H1 (cell line): ENCODE measurements around the gene LIMS1. TPM values are rescaled to one million over a fixed set of nuclear protein-coding genes. Genes with fewer than 3 reads are reported as not detected.

ENCODE experiments used
- CTCF ChIA-PET: fragments of 300-600 bp; sonication (Branson Sonifier 250); formaldehyde crosslinking; loops from one replicate; lab custom pipeline; 2021; ENCODE audit not compliant: partially characterized antibody; lab: Charles Lee
- POLR2A ChIA-PET: fragments of 300-600 bp; sonication (Branson Sonifier 250); formaldehyde crosslinking; loops from one replicate; lab custom pipeline; 2021; ENCODE audit warnings: inconsistent platforms; ENCODE audit not compliant: partially characterized antibody; lab: Charles Lee
- DNase-seq, 2 experiments: peaks; one replicate each; pipeline versions ENCODE4 v3.0.0 to v3.0.0-alpha.2; 2010 to 2022; ENCODE audit warnings: low spot score in 2 of 2, low read depth in 1 of 2, mixed read lengths in 1 of 2
- FAIRE-seq: peaks from 2 replicates; lab custom pipeline; 2011; peaks lifted over from hg19 to GRCh38; lab: Jason Lieb, UNC
- H2AFZ ChIP-seq: 2 replicates; pipeline ENCODE4 v1.8.1; 2012; ENCODE audit warnings: low read length, inconsistent platforms
- H2AK5ac ChIP-seq: 2 replicates; pipeline ENCODE4 v1.6.1; 2013; ENCODE audit warnings: low read depth, low read length
- H2BK120ac ChIP-seq: replicated peaks from 2 replicates; pipeline ENCODE3; 2013; ENCODE audit warnings: low read depth, low read length, inconsistent platforms
- H2BK12ac ChIP-seq: 2 replicates; pipeline ENCODE4 v1.6.1; 2013; ENCODE audit warnings: low read depth, low read length
- H2BK15ac ChIP-seq: 2 replicates; pipeline ENCODE4 v1.6.1; 2013; ENCODE audit warnings: low read length
- H2BK20ac ChIP-seq: 2 replicates; pipeline ENCODE4 v1.6.1; 2013; ENCODE audit warnings: low read length
- H2BK5ac ChIP-seq: 2 replicates; pipeline ENCODE4 v1.6.1; 2013; ENCODE audit warnings: low read depth, low read length
- H3K14ac ChIP-seq: 2 replicates; pipeline ENCODE4 v1.6.1; 2013; ENCODE audit warnings: inconsistent platforms; ENCODE audit not compliant: insufficient read length
- H3K18ac ChIP-seq: 2 replicates; pipeline ENCODE4 v1.6.1; 2013; ENCODE audit warnings: low read length; ENCODE audit errors: extremely low read depth
- H3K23ac ChIP-seq: 2 replicates; pipeline ENCODE4 v1.6.1; 2013; ENCODE audit warnings: inconsistent platforms; ENCODE audit not compliant: insufficient read length
- H3K23me2 ChIP-seq: 2 replicates; pipeline ENCODE4 v1.6.1; 2013; ENCODE audit warnings: low read depth, low read length
- H3K27ac ChIP-seq: 2 replicates; pipeline ENCODE4 v1.6.1; 2011; ENCODE audit warnings: low read depth, low read length, inconsistent platforms
- H3K27me3 ChIP-seq, 4 experiments: replicated peaks in 1 of 4; 1 replicate in 1 of 4; 2 replicates in 3 of 4; pipeline versions ENCODE4 v1.6.1 to v1.8.1; 2011 to 2013; ENCODE audit warnings: low read length in 3 of 4, mild to moderate bottlenecking in 3 of 4, inconsistent platforms in 2 of 4, mixed read lengths in 2 of 4, moderate library complexity in 1 of 4; ENCODE audit not compliant: control insufficient read depth in 3 of 4, insufficient read depth in 3 of 4; ENCODE audit errors: extremely low read depth in 1 of 4
- H3K36me3 ChIP-seq, 4 experiments: 2 replicates each; pipeline versions ENCODE4 v1.6.1 to v1.8.1; 2011 to 2013; ENCODE audit warnings: mild to moderate bottlenecking in 4 of 4, low read length in 3 of 4, moderate library complexity in 2 of 4, control low read depth in 1 of 4, inconsistent platforms in 1 of 4; ENCODE audit not compliant: insufficient read depth in 4 of 4, control insufficient read depth in 2 of 4
- H3K4ac ChIP-seq: replicated peaks from 2 replicates; pipeline ENCODE3; 2013; ENCODE audit warnings: low read length, low read depth, mixed read lengths, inconsistent platforms; ENCODE audit not compliant: insufficient read length
- H3K4me1 ChIP-seq, 4 experiments: replicated peaks in 1 of 4; 1 replicate in 1 of 4; 2 replicates in 3 of 4; pipeline versions ENCODE4 v1.6.1 to v1.8.1; 2011 to 2013; ENCODE audit warnings: low read length in 3 of 4, inconsistent platforms in 2 of 4, mixed read lengths in 1 of 4; ENCODE audit not compliant: insufficient read depth in 4 of 4, control insufficient read depth in 3 of 4
- H3K4me2 ChIP-seq, 2 experiments: 2 replicates each; pipeline versions ENCODE4 v1.6.1 to v1.8.1; 2011 to 2013; ENCODE audit warnings: low read depth in 2 of 2, low read length in 2 of 2, control low read depth in 1 of 2, inconsistent platforms in 1 of 2, mild to moderate bottlenecking in 1 of 2; ENCODE audit not compliant: insufficient read depth in 1 of 2
- H3K4me3 ChIP-seq, 4 experiments: fragments of 200-600, 300-600 bp in 1 of 4; sonication (generic), shearing (Covaris generic), sonication (Bioruptor Twin) in 1 of 4; 2 replicates each; pipeline versions ENCODE4 v1.5.1 to v1.8.1; 2011 to 2016; ENCODE audit warnings: low read length in 4 of 4, low read depth in 3 of 4, control low read depth in 2 of 4, inconsistent platforms in 2 of 4, mild to moderate bottlenecking in 2 of 4, mixed read lengths in 1 of 4, moderate library complexity in 1 of 4; ENCODE audit not compliant: insufficient read depth in 2 of 4; ENCODE audit errors: extremely low read depth in 1 of 4
- H3K56ac ChIP-seq: replicated peaks from 2 replicates; pipeline ENCODE3; 2013; ENCODE audit warnings: low read depth, mild to moderate bottlenecking, mixed read lengths, low read length, inconsistent platforms; ENCODE audit not compliant: insufficient read length
- H3K79me1 ChIP-seq: 2 replicates; pipeline ENCODE4 v1.6.1; 2013; ENCODE audit warnings: low read depth, low read length, control low read depth
- H3K79me2 ChIP-seq, 2 experiments: 2 replicates each; pipeline versions ENCODE4 v1.6.1 to v1.8.1; 2012 to 2013; ENCODE audit warnings: low read length in 2 of 2, mild to moderate bottlenecking in 2 of 2, inconsistent platforms in 1 of 2; ENCODE audit not compliant: insufficient read depth in 2 of 2, control insufficient read depth in 1 of 2
- H3K9ac ChIP-seq, 4 experiments: replicated peaks in 1 of 4; 1 replicate in 1 of 4; 2 replicates in 3 of 4; pipeline versions ENCODE4 v1.6.1 to v1.8.1; 2011 to 2013; ENCODE audit warnings: low read depth in 3 of 4, low read length in 3 of 4, control low read depth in 2 of 4, mild to moderate bottlenecking in 2 of 4, moderate library complexity in 2 of 4, inconsistent platforms in 1 of 4; ENCODE audit errors: extremely low read depth in 1 of 4
- H3K9me3 ChIP-seq, 2 experiments: 2 replicates each; pipeline versions ENCODE4 v1.6.1 to v1.8.1; 2012 to 2013; ENCODE audit warnings: mild to moderate bottlenecking in 2 of 2, moderate library complexity in 2 of 2, control low read depth in 1 of 2, inconsistent platforms in 1 of 2, low read depth in 1 of 2, low read length in 1 of 2, mixed read lengths in 1 of 2; ENCODE audit not compliant: insufficient read depth in 2 of 2
- H4K20me1 ChIP-seq, 2 experiments: replicated peaks in 1 of 2; 2 replicates each; pipeline versions ENCODE3 to v1.8.1; 2011 to 2013; ENCODE audit warnings: inconsistent platforms in 2 of 2, low read length in 2 of 2, mild to moderate bottlenecking in 1 of 2; ENCODE audit not compliant: insufficient read depth in 2 of 2, control insufficient read depth in 1 of 2
- H4K5ac ChIP-seq: 2 replicates; pipeline ENCODE4 v1.6.1; 2013; ENCODE audit warnings: low read length, low read depth, mixed read lengths, inconsistent platforms; ENCODE audit not compliant: insufficient read length
- H4K8ac ChIP-seq: 2 replicates; pipeline ENCODE4 v1.8.0; 2013; ENCODE audit warnings: mild to moderate bottlenecking, moderate library complexity, low read length, inconsistent platforms; ENCODE audit not compliant: insufficient read depth; ENCODE audit errors: extremely low read depth
- H4K91ac ChIP-seq: replicated peaks from 2 replicates; pipeline ENCODE3; 2013; ENCODE audit warnings: low read length, mixed read lengths, inconsistent platforms; ENCODE audit not compliant: insufficient read length
- CTBP2 ChIP-seq: IDR thresholded peaks from 2 replicates; pipeline ENCODE4 v1.7.0; 2011; ENCODE audit warnings: borderline replicate concordance, mild to moderate bottlenecking, moderate library complexity, mixed read lengths, low read length; ENCODE audit not compliant: insufficient read depth, insufficient read length
- HDAC2 ChIP-seq, 2 experiments: fragments of 300-600 bp in 1 of 2; sonication (generic) in 1 of 2; IDR thresholded peaks; 2 replicates each; pipeline ENCODE4 v1.6.1; 2011 to 2012; ENCODE audit warnings: low read depth in 2 of 2, low read length in 2 of 2, mild to moderate bottlenecking in 2 of 2, moderate library complexity in 2 of 2, borderline replicate concordance in 1 of 2, inconsistent platforms in 1 of 2
- HDAC6 ChIP-seq: IDR thresholded peaks from one replicate; pipeline ENCODE4 v1.7.1; 2012; ENCODE audit warnings: low read depth, mild to moderate bottlenecking, inconsistent platforms, low read length, moderate library complexity
- KDM1A ChIP-seq: fragments of 200-600, 300-600 bp; sonication (generic); IDR thresholded peaks from 2 replicates; pipeline ENCODE4 v1.7.1; 2016; ENCODE audit warnings: mild to moderate bottlenecking, low read length, borderline replicate concordance
- PHF8 ChIP-seq: fragments of 200-600 bp; sonication (generic); conservative IDR thresholded peaks from 2 replicates; pipeline ENCODE4 v1.7.1; 2012; ENCODE audit warnings: low read depth, mild to moderate bottlenecking, inconsistent platforms, low read length, moderate library complexity
- RXRA ChIP-seq: IDR thresholded peaks from 2 replicates; pipeline ENCODE4 v1.6.1; 2011; ENCODE audit warnings: low read depth, mild to moderate bottlenecking, low read length, moderate library complexity; ENCODE audit not compliant: insufficient read depth
- SIN3A ChIP-seq, 2 experiments: IDR thresholded peaks in 1 of 2; conservative IDR thresholded peaks in 1 of 2; 2 replicates each; pipeline ENCODE4 v1.6.1; 2011 to 2012; ENCODE audit warnings: low read length in 2 of 2, improper control_type of control experiment in 1 of 2, low read depth in 1 of 2, mild to moderate bottlenecking in 1 of 2
- WGBS, 2 experiments: shearing (Covaris generic) in 1 of 2; methylation state at CpG; one replicate each; pipeline versions ENCODE4 v1.1.6 to v1.1.7; 2013 to 2015; ENCODE audit warnings: low lambda C conversion rate in 2 of 2, mixed read lengths in 2 of 2, inconsistent platforms in 1 of 2, low coverage in 1 of 2, missing lambda C conversion rate in 1 of 2; ENCODE audit not compliant: insufficient replicate concordance in 2 of 2, insufficient coverage in 1 of 2, insufficient read length in 1 of 2; ENCODE audit errors: extremely low coverage in 1 of 2, missing lambda C conversion rate in 1 of 2; 5-methylcytosine and 5-hydroxymethylcytosine counted together
- polyA plus RNA-seq, 7 experiments: library from polyadenylated mRNA; depleted of rRNA in 3 of 7; stranded (reverse) in 5 of 7; unstranded in 2 of 7; fragments of >200 nt in 5 of 7; fragments of 200-250 nt in 2 of 7; gene quantifications; 1 replicate in 5 of 7; 2 replicates in 1 of 7; 4 replicates in 1 of 7; pipeline versions ENCODE4 v1.2.1 to v1.2.3, GENCODE V29; 2011 to 2013; ENCODE audit warnings: missing spikeins in 2 of 7, mixed read lengths in 2 of 7
- total RNA-seq: library from RNA; stranded (reverse); fragmentation: NEBNext Ultra II Directional; extraction: Animal tissue kit (Norgen Biotek cat#: 25700); gene quantifications from 2 replicates; pipeline ENCODE4 v1.2.1, GENCODE V29; 2021

The LIMS1 gene
- total and polyA plus RNA-seq, 2 of the 8 experiments (the other 6 are each of a cell fraction or from before 2014, with no cell fraction given): 24.1 to 36.7 TPM

- Histone ChIP-seq H2BK15ac (no peak overlapping the region), H3K18ac (no peak overlapping the region), H4K91ac (no peak overlapping the region), H3K23me2 (peaks cover 3% of the 10 kb centered on the region; the same call in 1 of the 2 replicates), H2BK120ac (no peak overlapping the region), H3K23ac (no peak overlapping the region), H3K14ac (no peak overlapping the region), H3K27ac (no peak overlapping the region), H3K4me2 (no peak overlapping the region), H3K4me3 (no peak overlapping the region), H2BK20ac (no peak overlapping the region), H2BK12ac (no peak overlapping the region), H4K5ac (no peak overlapping the region), H2AK5ac (no peak overlapping the region), H3K36me3 (no peaks in the 10 kb centered on the region), H2AFZ (no peak overlapping the region), H3K4ac (no peak overlapping the region), H3K79me2 (peaks cover 0 to 15% of the 10 kb centered on the region in 2 experiments; a peak in 1 of 4 replicates), H3K9me3 (no peaks in the 10 kb centered on the region), H3K56ac (no peak overlapping the region), H3K27me3 (no peaks in the 10 kb centered on the region), H4K20me1 (no peaks in the 10 kb centered on the region), H4K8ac (no peak overlapping the region), H3K4me1 (peaks cover 0 to 16% (median 12%) of the 10 kb centered on the region in 4 experiments; a peak in 6 of 7 replicates), H3K79me1 (no peaks in the 10 kb centered on the region; the same call in 1 of the 2 replicates), H3K9ac (no peak overlapping the region), H2BK5ac (no peak overlapping the region)
- TF ChIP-seq HDAC2 (IDR thresholded peaks at IDR 0.05; ENCODE audit: borderline replicate concordance in 1 of 2, low read depth in 2 of 2, low read length in 2 of 2): no peak
- no peak for TF ChIP-seq SIN3A (conservative IDR thresholded peaks at IDR 0.05 in 1 of 2, IDR thresholded peaks at IDR 0.05 in 1 of 2; ENCODE audit: low read depth in 1 of 2, low read length in 2 of 2)
- TF ChIP-seq CTBP2: no peak
- TF ChIP-seq PHF8: no peak
- TF ChIP-seq KDM1A: no peak
- TF ChIP-seq RXRA: no peak
- no peak for TF ChIP-seq HDAC6
- CTCF ChIA-PET: interaction anchor here (10.4 kb wide), 1 partner anchor 12 kb away, joined by 167 read pairs; no protein-coding TSS in a partner anchor
- DNase-seq (no peak), FAIRE-seq (no peak)
- 44% methylated on average over 6 of the region's 6 CpGs; no CpG with 5 or more reads in 1 of the 2 experiments for WGBS, 2 experiments
- POLR2A ChIA-PET: interaction anchor here (1.5 kb wide), 1 partner anchor 10 kb away, joined by 4 read pairs; no protein-coding TSS in a partner anchor
These were observed 89.3 kb downstream of the LIMS1 start for GRCh38 chr2:108623616-108624015.
